GM12878 (cell line): ENCODE data around the gene WNT3A. TPM values are rescaled to one million over a fixed set of nuclear protein-coding genes. Genes with fewer than 3 reads are reported as not detected.
A peak's percentile ranks its signal among the peaks of the same experiment; 100 is the strongest.

ENCODE experiments used
- ATAC-seq: fragments of 200-7000 bp; cut with Tn5 transposase; 3 replicates; pipeline ENCODE4 v1.9.1; 2020; ENCODE audit warnings: mild to moderate bottlenecking, moderate library complexity
- BruUV-seq: library from RNA; stranded (reverse); fragments of 400-500 nt; replicated peaks from 2 replicates; lab custom pipeline; 2021; lab: Mats Ljungman, UMichigan
- CTCF ChIA-PET: fragments of 300-600 bp; sonication (Branson Sonifier 250); formaldehyde crosslinking; extraction: SDS; loops from one replicate; lab custom pipeline; 2021; ENCODE audit warnings: inconsistent platforms; lab: Yijun Ruan, JAX
- POLR2A ChIA-PET: fragments of 350-600 bp; formaldehyde crosslinking; extraction: SDS; loops from one replicate; lab custom pipeline; 2021; ENCODE audit warnings: inconsistent platforms; lab: Charles Lee
- RAD21 ChIA-PET: fragments of 300-600 bp; sonication (Branson Sonifier 250); formaldehyde crosslinking; loops from one replicate; lab custom pipeline; 2023; ENCODE audit warnings: antibody characterized with exemption; ENCODE audit not compliant: unreplicated experiment; lab: Charles Lee
- SMC1A ChIA-PET: fragments of 300-600 bp; sonication (Branson Sonifier 250); formaldehyde crosslinking; loops from one replicate; lab custom pipeline; 2023; ENCODE audit not compliant: unreplicated experiment, uncharacterized antibody; lab: Charles Lee
- DNase-seq: peaks from one replicate; pipeline ENCODE4 v3.0.0-alpha.2; 2011; ENCODE audit warnings: low read depth, low spot score
- FAIRE-seq: peaks from 3 replicates; lab custom pipeline; 2011; peaks lifted over from hg19 to GRCh38; lab: Jason Lieb, UNC
- H2AFZ ChIP-seq: 2 replicates; pipeline ENCODE4 v1.6.0; 2011; ENCODE audit warnings: low read depth, low read length, control low read depth; ENCODE audit not compliant: control insufficient read depth
- H3K27ac ChIP-seq: 2 replicates; pipeline ENCODE4 v1.5.1; 2011; ENCODE audit warnings: control low read depth; ENCODE audit not compliant: control insufficient read depth, insufficient read depth
- H3K27me3 ChIP-seq, 2 experiments: replicated peaks in 1 of 2; 2 replicates each; pipeline versions ENCODE4 v1.6.0 to v1.6.1; 2011; ENCODE audit warnings: low read length in 1 of 2; ENCODE audit not compliant: control insufficient read depth in 2 of 2, insufficient read depth in 2 of 2
- H3K36me3 ChIP-seq, 2 experiments: 2 replicates each; pipeline ENCODE4 v1.5.1; 2011; ENCODE audit warnings: low read length in 1 of 2; ENCODE audit not compliant: control insufficient read depth in 2 of 2, insufficient read depth in 2 of 2
- H3K4me1 ChIP-seq: 2 replicates; pipeline ENCODE4 v1.6.1; 2011; ENCODE audit warnings: mild to moderate bottlenecking, low read length, moderate library complexity, mixed read lengths; ENCODE audit not compliant: control insufficient read depth, insufficient read depth
- H3K4me2 ChIP-seq: 2 replicates; pipeline ENCODE4 v1.6.0; 2011; ENCODE audit warnings: control low read depth; ENCODE audit not compliant: control insufficient read depth, insufficient read depth
- H3K4me3 ChIP-seq: fragments of 200-600 bp; sonication (generic); 2 replicates; pipeline ENCODE4 v1.5.1; 2016
- H3K79me2 ChIP-seq: 2 replicates; pipeline ENCODE4 v1.6.0; 2011; ENCODE audit warnings: low read length; ENCODE audit not compliant: control insufficient read depth, insufficient read depth
- H3K9ac ChIP-seq: 2 replicates; pipeline ENCODE4 v1.8.0; 2011; ENCODE audit warnings: low read length, control low read depth, mixed read lengths; ENCODE audit not compliant: control insufficient read depth, insufficient read depth
- H3K9me3 ChIP-seq: replicated peaks from 3 replicates; pipeline ENCODE4 v1.5.1; 2011; ENCODE audit warnings: mild to moderate bottlenecking, low read length; ENCODE audit not compliant: control insufficient read depth, insufficient read depth
- H4K20me1 ChIP-seq: 2 replicates; pipeline ENCODE4 v1.6.0; 2011; ENCODE audit not compliant: control insufficient read depth, insufficient read depth
- E4F1 ChIP-seq: fragments of 450-650 bp; IDR thresholded peaks from 2 replicates; pipeline ENCODE4 v1.6.1; 2018; ENCODE audit warnings: borderline replicate concordance, mild to moderate bottlenecking; ENCODE audit not compliant: partially characterized antibody
- IKZF2 ChIP-seq, 2 experiments: fragments of 450-650 bp; IDR thresholded peaks; 2 replicates each; pipeline ENCODE4 v1.6.1; 2017; ENCODE audit warnings: mild to moderate bottlenecking in 2 of 2, moderate library complexity in 2 of 2
- REST ChIP-seq: IDR thresholded peaks from 2 replicates; pipeline ENCODE4 v1.6.1; 2012; ENCODE audit warnings: mild to moderate bottlenecking, low read depth, low read length
- SMARCA5 ChIP-seq: fragments of 450-650 bp; IDR thresholded peaks from 2 replicates; pipeline ENCODE4 v1.6.1; 2017; ENCODE audit warnings: mild to moderate bottlenecking
- ZNF217 ChIP-seq: fragments of 450-650 bp; IDR thresholded peaks from 2 replicates; pipeline ENCODE4 v1.6.1; 2017; ENCODE audit warnings: antibody characterized with exemption, mild to moderate bottlenecking
- WGBS: methylation state at CpG from one replicate; pipeline ENCODE4 v1.1.6; 2016; ENCODE audit warnings: low lambda C conversion rate; ENCODE audit not compliant: insufficient replicate concordance, insufficient coverage; ENCODE audit errors: missing lambda C conversion rate; 5-methylcytosine and 5-hydroxymethylcytosine counted together
- in situ Hi-C: fragments of 300-500 bp; cut with MboI; formaldehyde crosslinking; loops from 9 replicates; pipeline ENCODE4 v1.14.3; 2018; ENCODE audit warnings: mixed read lengths
- intact Hi-C: fragments of 100-400 bp; cut with micrococcal nuclease; formaldehyde crosslinking; loops from one replicate; pipeline ENCODE4 v1.14.2; 2022; ENCODE audit not compliant: unreplicated experiment
- polyA plus RNA-seq, 11 experiments: library from polyadenylated mRNA; depleted of rRNA in 4 of 11; unstranded in 6 of 11; stranded (reverse) in 5 of 11; fragments of >200 nt; fragmentation: Nextera tagmentation in 4 of 11; fragmentation: Illumina TruSeq in 1 of 11; extraction: Ambion mirVana in 4 of 11; extraction: Trizol in 1 of 11; gene quantifications; 1 replicate in 1 of 11; 2 replicates in 10 of 11; pipeline versions ENCODE4 v1.2.1 to v1.2.3, GENCODE V29; 2011 to 2016; ENCODE audit warnings: inconsistent platforms in 2 of 11, missing spikeins in 2 of 11, low read depth in 1 of 11
- total RNA-seq, 4 experiments: library from RNA; depleted of rRNA in 3 of 4; stranded (reverse); fragments of >200 nt in 3 of 4; fragmentation: Illumina TruSeq in 1 of 4; extraction: Trizol in 1 of 4; gene quantifications; 2 replicates each; pipeline versions ENCODE4 v1.2.1 to v1.2.3, GENCODE V29; 2013 to 2021

Gene WNT3A
- total and polyA plus RNA-seq, 10 of the 15 experiments (the other 5 are each of a cell fraction or from before 2014, with no cell fraction given) = 0.16 TPM; not detected in 9

DNA sequence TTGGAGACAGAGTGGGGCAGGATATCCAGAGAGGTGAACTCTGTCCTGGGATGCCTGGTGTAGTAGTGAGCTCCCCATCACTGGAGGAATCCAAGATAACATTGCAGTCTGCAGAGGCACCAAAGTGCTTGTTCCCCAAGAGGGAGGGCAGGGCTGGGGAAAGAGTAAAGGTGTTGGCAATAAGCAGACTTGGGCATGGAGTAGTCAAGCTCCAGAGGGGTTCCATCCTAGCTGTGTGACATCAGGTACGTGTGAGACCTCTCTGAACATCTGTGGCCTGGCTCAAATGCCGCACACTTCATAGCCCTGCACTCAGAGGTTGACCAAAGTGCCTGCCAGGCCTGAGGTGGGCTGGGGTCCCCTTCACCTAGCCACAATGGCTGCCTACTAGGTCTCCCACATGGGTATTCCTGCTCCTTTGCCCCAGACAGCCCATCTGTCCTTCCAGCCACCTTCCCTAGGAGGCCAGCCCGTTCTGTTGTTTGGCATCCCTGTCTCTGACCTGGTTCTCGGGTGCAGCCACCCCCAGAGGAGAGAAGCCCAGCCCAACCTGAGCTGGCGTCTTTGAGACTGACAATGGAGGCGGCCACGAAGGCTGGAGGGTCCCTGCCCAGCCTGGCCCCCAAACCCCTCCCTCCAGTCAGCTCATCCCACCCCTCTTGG, 72.9 kb downstream of the WNT3A start:
- Histone ChIP-seq H3K36me3 (no peaks in the 10 kb centered on the region), H3K9me3 (no peaks in the 10 kb centered on the region), H3K4me1 (peaks cover 11% of the 10 kb centered on the region), H3K79me2 (peaks cover 53% of the 10 kb centered on the region), H3K27ac (no peak overlapping the region), H3K9ac (no peak overlapping the region), H4K20me1 (peaks cover 12% of the 10 kb centered on the region), H3K4me2 (no peak overlapping the region), H2AFZ (no peak overlapping the region), H3K4me3 (no peak overlapping the region), H3K27me3 (no peaks in the 10 kb centered on the region)
- WGBS = 88% methylated on average over 7 of the region's 7 CpGs
- CTCF ChIA-PET = no interaction called here
- TF ChIP-seq SMARCA5 (peak; percentile 72), E4F1 (no peak), REST (no peak), ZNF217 (0 out of 2 replicates have a peak, but pooled peaks have one; percentile 38), IKZF2 (IDR thresholded peaks at IDR 0.05) (no peak)
- intact Hi-C loops (loop anchor here (10.0 kb wide), 1 partner anchor 315 kb away; no protein-coding TSS in a partner anchor), in situ Hi-C loops (no loop called here)
- DNase-seq = no peak
- POLR2A ChIA-PET = no interaction called here
- SMC1A ChIA-PET = no interaction called here
- RAD21 ChIA-PET = no interaction called here
- FAIRE-seq = no peak
- ATAC-seq = no peak
- no TSS peak for BruUV-seq
